Bronchus fibroblast of lung (primary cell): Measurements from ENCODE around the gene CXCL6. TPM values are rescaled to one million over a fixed set of nuclear protein-coding genes. Genes with fewer than 3 reads are reported as not detected.

Experiments
- total RNA-seq: library from RNA; depleted of rRNA; stranded (reverse); fragments of >200 nt; gene quantifications from 2 replicates; pipeline ENCODE4 v1.2.3, GENCODE V29; 2015

Gene CXCL6
- 1.0 and 2.5 TPM in 2 replicates for total RNA-seq

DNA sequence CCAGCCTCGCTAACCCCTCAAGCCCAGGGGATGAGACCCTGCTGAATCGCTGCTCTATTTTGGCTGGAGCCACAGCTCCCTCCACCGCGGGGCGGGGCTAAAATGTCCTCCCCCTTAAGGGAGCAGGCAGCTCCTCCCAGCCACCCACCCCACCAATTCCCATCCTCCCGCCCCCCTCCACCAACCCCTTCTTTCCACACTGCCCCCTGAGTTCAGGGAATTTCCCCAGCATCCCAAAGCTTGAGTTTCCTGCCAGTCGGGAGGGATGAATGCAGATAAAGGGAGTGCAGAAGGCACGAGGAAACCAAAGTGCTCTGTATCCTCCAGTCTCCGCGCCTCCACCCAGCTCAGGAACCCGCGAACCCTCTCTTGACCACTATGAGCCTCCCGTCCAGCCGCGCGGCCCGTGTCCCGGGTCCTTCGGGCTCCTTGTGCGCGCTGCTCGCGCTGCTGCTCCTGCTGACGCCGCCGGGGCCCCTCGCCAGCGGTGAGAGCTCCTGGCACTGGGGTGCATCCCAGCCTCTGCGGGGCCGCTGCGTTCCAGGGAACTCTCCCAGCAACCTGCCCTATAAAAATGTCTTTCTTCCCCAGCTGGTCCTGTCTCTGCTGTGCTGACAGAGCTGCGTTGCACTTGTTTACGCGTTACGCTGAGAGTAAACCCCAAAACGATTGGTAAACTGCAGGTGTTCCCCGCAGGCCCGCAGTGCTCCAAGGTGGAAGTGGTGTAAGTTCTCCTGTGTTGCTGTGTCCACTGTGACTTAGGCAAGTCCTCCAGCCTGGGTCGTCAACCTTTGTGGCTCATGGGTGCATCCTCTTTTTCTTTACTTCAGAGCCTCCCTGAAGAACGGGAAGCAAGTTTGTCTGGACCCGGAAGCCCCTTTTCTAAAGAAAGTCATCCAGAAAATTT, at the start of gene CXCL6:
Gene CXCL6, plus strand, starts transcription at position 306 of the 907 bp plus-strand sequence. Its CDS starts 73 bp downstream, at position 379.

GRCh38 chr4:73853246-73853704, 16.8 kb downstream of the CXCL6 start, which contains the start of gene PF4V1:
Gene PF4V1, plus strand, starts transcription at chr4:73853296. Its CDS starts 67 bp downstream, at chr4:73853363.

DNA sequence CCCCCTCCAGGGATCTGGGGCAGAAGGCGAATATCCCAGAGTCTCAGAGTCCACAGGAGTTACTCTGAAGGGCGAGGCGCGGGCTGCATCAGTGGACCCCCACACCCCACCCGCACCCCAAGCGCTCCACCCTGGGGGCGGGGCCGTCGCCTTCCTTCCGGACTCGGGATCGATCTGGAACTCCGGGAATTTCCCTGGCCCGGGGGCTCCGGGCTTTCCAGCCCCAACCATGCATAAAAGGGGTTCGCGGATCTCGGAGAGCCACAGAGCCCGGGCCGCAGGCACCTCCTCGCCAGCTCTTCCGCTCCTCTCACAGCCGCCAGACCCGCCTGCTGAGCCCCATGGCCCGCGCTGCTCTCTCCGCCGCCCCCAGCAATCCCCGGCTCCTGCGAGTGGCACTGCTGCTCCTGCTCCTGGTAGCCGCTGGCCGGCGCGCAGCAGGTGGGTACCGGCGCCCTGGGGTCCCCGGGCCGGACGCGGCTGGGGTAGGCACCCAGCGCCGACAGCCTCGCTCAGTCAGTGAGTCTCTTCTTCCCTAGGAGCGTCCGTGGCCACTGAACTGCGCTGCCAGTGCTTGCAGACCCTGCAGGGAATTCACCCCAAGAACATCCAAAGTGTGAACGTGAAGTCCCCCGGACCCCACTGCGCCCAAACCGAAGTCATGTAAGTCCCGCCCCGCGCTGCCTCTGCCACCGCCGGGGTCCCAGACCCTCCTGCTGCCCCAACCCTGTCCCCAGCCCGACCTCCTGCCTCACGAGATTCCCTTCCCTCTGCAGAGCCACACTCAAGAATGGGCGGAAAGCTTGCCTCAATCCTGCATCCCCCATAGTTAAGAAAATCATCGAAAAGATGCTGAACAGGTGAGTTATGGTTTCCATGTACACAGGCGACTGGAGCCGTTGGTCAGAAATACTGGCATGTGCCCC, 32.9 kb downstream of the CXCL6 start, which contains the start of gene CXCL1:
Gene CXCL1, plus strand, starts transcription at position 264 of the 926 bp plus-strand sequence. Its CDS starts 78 bp downstream, at position 342.

Other genes starting within 250 kb of the CXCL6 start
- 1.3 and 1.8 TPM in 2 replicates for gene RASSF6, start 216.2 kb upstream of the CXCL6 start, total RNA-seq
- gene CXCL8, start 96.1 kb upstream of the CXCL6 start, total RNA-seq, result 5.6 and 6.9 TPM in 2 replicates
- not detected in 2 replicates for gene PF4V1, start 16.6 kb downstream of the CXCL6 start, total RNA-seq
- gene CXCL1, start 32.7 kb downstream of the CXCL6 start, total RNA-seq, result 6.2 and 7.3 TPM in 2 replicates
- gene PF4, start 145.3 kb downstream of the CXCL6 start, total RNA-seq, result 0.50 and 2.1 TPM in 2 replicates
- gene PPBP, start 151.5 kb downstream of the CXCL6 start, total RNA-seq, result 0.34 TPM in 1 of 2 replicates, not detected in the other
- 5.9 and 7.6 TPM in 2 replicates for gene CXCL5, start 162.0 kb downstream of the CXCL6 start, total RNA-seq
- gene CXCL3, start 202.0 kb downstream of the CXCL6 start, total RNA-seq, result 2.4 and 4.6 TPM in 2 replicates